GM12864 (cell line): ENCODE results near the gene IQGAP2.

Experiments
- DNase-seq: peaks from one replicate; pipeline ENCODE4 v3.0.0-alpha.2; 2011; ENCODE audit warnings: low read depth
- H3K4me3 ChIP-seq: 2 replicates; pipeline ENCODE4 v1.5.1; 2011; ENCODE audit warnings: mild to moderate bottlenecking, low read depth, low read length, control low read depth
- CTCF ChIP-seq: IDR thresholded peaks from 2 replicates; pipeline ENCODE4 v1.5.1; 2011; ENCODE audit warnings: low read depth, mild to moderate bottlenecking, moderate library complexity, low read length, control low read depth, inconsistent platforms; ENCODE audit errors: missing control alignments

IQGAP2 gene

GRCh38 chr5:76542241-76542640 lies 139.2 kb downstream of the IQGAP2 start:
- DNase-seq = no peak
- no peak overlapping the region for H3K4me3 ChIP-seq
- TF ChIP-seq CTCF = no peak

- TF ChIP-seq CTCF = no peak
- DNase-seq = no peak
- no peak overlapping the region for H3K4me3 ChIP-seq
Observed at GRCh38 chr5:76542887-76543690, 140.0 kb downstream of the IQGAP2 start.

- DNase-seq = no peak
- peak; percentile 49 for TF ChIP-seq CTCF
- no peak overlapping the region for H3K4me3 ChIP-seq
Observed at GRCh38 chr5:76544268-76544926, 141.3 kb downstream of the IQGAP2 start.

DNA sequence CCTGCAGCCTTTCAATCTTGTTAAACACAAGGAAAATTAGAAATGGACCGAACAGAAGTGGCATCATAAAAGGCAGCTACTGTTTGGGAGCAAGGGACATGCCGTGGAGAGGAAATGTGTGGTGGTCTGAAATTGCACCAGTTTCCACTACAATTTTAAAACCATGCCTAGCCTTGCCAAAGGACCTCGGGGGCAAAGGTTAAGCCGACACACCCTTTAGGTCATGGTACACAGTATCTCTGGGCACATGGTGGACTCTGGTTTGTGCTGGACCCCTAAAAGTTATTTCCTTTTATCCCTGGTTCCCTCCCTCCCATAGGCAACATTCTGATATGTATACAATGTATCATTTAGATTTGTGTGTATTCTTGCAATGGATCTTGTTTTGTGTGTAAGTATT lies 142.1 kb downstream of the IQGAP2 start:
- no peak for DNase-seq
- H3K4me3 ChIP-seq = no peak overlapping the region
- no peak for TF ChIP-seq CTCF

- DNase-seq = peak; percentile 57
- peak overlapping the region; percentile 39; the same call in 1 of the 2 replicates for H3K4me3 ChIP-seq
- TF ChIP-seq CTCF = no peak
Observed at GRCh38 chr5:76546497-76547102, 143.5 kb downstream of the IQGAP2 start.

GRCh38 chr5:76547242-76547890 lies 144.3 kb downstream of the IQGAP2 start:
- TF ChIP-seq CTCF = no peak

More at GRCh38 chr5:76547242-76547890, 144.3 kb downstream of the IQGAP2 start:
- peak overlapping the region; percentile 39 for H3K4me3 ChIP-seq
- DNase-seq = peak; percentile 79
